Muscle of back (tissue), 11 donors: ENCODE measurements around the gene SLC12A4. TPM values are rescaled to one million over a fixed set of nuclear protein-coding genes. Genes with fewer than 3 reads are reported as not detected.
"Not testable (repeated sequence)": the region's sequence is repeated elsewhere in the genome, so short reads cannot be mapped to it uniquely, and the experiment has no call there.

Source experiments
- DNase-seq, 3 donors: peaks; one replicate each; pipeline versions ENCODE4 v3.0.0 to v3.0.0-alpha.2; 2013
- polyA plus RNA-seq, 10 donors: library from polyadenylated mRNA; unstranded; fragments of 120-200 nt; gene quantifications; one replicate each; pipeline ENCODE4 v1.2.1, GENCODE V29; 2013; ENCODE audit not compliant: insufficient read length in 10 of 10

Gene SLC12A4
- polyA plus RNA-seq, 10 donors: 29.8 to 56.0 (median 40.7) TPM

GRCh38 chr16:67942510-67943255 is 25.8 kb downstream of the SLC12A4 start:
- no peak for DNase-seq

- DNase-seq: no peak
These were observed 26.3 kb downstream of the SLC12A4 start for GRCh38 chr16:67942200-67942509.

- DNase-seq: no peak
These were observed 26.8 kb downstream of the SLC12A4 start for GRCh38 chr16:67941469-67942199.

GRCh38 chr16:67940446-67941089 is 27.9 kb downstream of the SLC12A4 start:
- no peak for DNase-seq

GRCh38 chr16:67939507-67940445 is 28.7 kb downstream of the SLC12A4 start:
- DNase-seq: no peak

- DNase-seq: not testable (repeated sequence)
These were observed 30.7 kb downstream of the SLC12A4 start for GRCh38 chr16:67937713-67938112.

GRCh38 chr16:67936880-67937605 is 31.4 kb downstream of the SLC12A4 start:
- peak in 1 of 3 donors; percentile 85 for DNase-seq

GRCh38 chr16:67936124-67936879 is 32.1 kb downstream of the SLC12A4 start, which contains the start of gene PSMB10:
Gene PSMB10, minus strand, starts transcription at chr16:67936850. Its CDS starts 101 bp downstream, at chr16:67936749.
- peak in 1 of 3 donors; percentile 84 for DNase-seq

GRCh38 chr16:67935402-67936123 is 32.9 kb downstream of the SLC12A4 start:
- peak; percentile 91 to 97 (median 93) for DNase-seq

- peak in 1 of 3 donors; percentile 52 for DNase-seq
These were observed 33.4 kb downstream of the SLC12A4 start for GRCh38 chr16:67935101-67935401.

- DNase-seq: peak in 1 of 3 donors; percentile 32
These were observed 33.9 kb downstream of the SLC12A4 start for GRCh38 chr16:67934306-67935100.

- no peak for DNase-seq
These were observed 34.6 kb downstream of the SLC12A4 start for GRCh38 chr16:67933805-67934204.

GRCh38 chr16:67932462-67932840 is 36.0 kb downstream of the SLC12A4 start:
- DNase-seq: peak in 1 of 3 donors; percentile 5

- no peak for DNase-seq
These were observed 36.5 kb downstream of the SLC12A4 start, which contains the start of gene CTRL for GRCh38 chr16:67931712-67932461. Gene CTRL, minus strand, starts transcription at chr16:67931862. Its CDS starts 10 bp downstream, at chr16:67931852.

GRCh38 chr16:67930678-67931211 is 37.7 kb downstream of the SLC12A4 start:
- DNase-seq: no peak

GRCh38 chr16:67930191-67930590 is 38.2 kb downstream of the SLC12A4 start:
- no peak for DNase-seq
